Measurements from ENCODE around the gene IFIH1. TPM values are rescaled to one million over a fixed set of nuclear protein-coding genes. Genes with fewer than 3 reads are reported as not detected.

The IFIH1 gene
- total and polyA plus RNA-seq, 12 donors: 3.5 to 22.1 (median 6.1) TPM

DNA sequence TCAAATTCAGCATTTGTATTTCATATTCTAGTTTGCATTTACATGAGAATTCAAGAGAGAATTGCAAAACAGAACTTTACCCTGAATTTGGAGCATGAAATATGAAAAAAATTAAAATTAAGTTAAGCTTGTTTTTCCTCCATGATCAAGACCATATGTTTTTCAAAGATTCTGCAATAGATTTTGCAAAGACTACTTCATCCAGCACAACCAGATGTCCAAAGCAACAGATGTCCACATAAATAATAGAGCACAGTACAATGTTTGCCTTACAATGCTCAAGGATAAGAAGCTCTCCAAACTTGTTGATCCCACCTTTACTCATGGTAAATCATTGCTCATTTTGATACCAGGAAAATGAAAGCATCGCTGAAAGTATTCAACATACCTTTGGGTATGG lies 100.9 kb downstream of the IFIH1 start:
- Histone ChIP-seq H3K27me3 (no peaks in the 10 kb centered on the region), H3K36me3 (peaks cover 0 to 25% (median 0%) of the 10 kb centered on the region in 9 donors), H3K4me3 (no peak overlapping the region), H3K27ac (no peak overlapping the region), H3K9me3 (no peaks in the 10 kb centered on the region), H3K4me1 (peaks cover 0 to 10% (median 0%) of the 10 kb centered on the region in 9 donors)
- intact Hi-C loops (cut with DNase I): loop anchor here in 1 of 10 donors (5.0 kb wide), 1 partner anchor 80 kb away; no protein-coding TSS in a partner anchor
- TF ChIP-seq, protein P1, sequence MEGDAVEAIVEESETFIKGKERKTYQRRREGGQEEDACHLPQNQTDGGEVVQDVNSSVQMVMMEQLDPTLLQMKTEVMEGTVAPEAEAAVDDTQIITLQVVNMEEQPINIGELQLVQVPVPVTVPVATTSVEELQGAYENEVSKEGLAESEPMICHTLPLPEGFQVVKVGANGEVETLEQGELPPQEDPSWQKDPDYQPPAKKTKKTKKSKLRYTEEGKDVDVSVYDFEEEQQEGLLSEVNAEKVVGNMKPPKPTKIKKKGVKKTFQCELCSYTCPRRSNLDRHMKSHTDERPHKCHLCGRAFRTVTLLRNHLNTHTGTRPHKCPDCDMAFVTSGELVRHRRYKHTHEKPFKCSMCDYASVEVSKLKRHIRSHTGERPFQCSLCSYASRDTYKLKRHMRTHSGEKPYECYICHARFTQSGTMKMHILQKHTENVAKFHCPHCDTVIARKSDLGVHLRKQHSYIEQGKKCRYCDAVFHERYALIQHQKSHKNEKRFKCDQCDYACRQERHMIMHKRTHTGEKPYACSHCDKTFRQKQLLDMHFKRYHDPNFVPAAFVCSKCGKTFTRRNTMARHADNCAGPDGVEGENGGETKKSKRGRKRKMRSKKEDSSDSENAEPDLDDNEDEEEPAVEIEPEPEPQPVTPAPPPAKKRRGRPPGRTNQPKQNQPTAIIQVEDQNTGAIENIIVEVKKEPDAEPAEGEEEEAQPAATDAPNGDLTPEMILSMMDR (IDR thresholded peaks at IDR 0.05): no peak
- 95 to 97% methylated on average over 1 of the region's 1 CpG for WGBS, 2 donors
- ATAC-seq: no peak
- DNase-seq: no peak

Other genes starting within 250 kb of the IFIH1 start
- 1 to 10 TPM; 1.7 to 8.3 (median 4.1) TPM for gene DPP4, start 244.5 kb downstream of the IFIH1 start, total RNA-seq
- 1 to 10 TPM; 1.1 to 5.2 TPM for gene DPP4, start 244.5 kb downstream of the IFIH1 start, polyA plus RNA-seq
- gene GCG, start 166.4 kb downstream of the IFIH1 start, total RNA-seq: not detected
- gene GCG, start 166.4 kb downstream of the IFIH1 start, polyA plus RNA-seq: under 1 TPM in 1 of 2 donors, not detected in 1; 0.32 TPM
- 10 to 100 TPM in 1 of 10 donors, 1 to 10 TPM in 8, under 1 TPM in 1; 0.56 to 11.5 (median 2.2) TPM for gene FAP, start 75.2 kb downstream of the IFIH1 start, total RNA-seq
- 1 to 10 TPM in 1 of 2 donors, under 1 TPM in 1; 0.77 to 2.7 TPM for gene FAP, start 75.2 kb downstream of the IFIH1 start, polyA plus RNA-seq
- gene GCA, start 25.4 kb upstream of the IFIH1 start, total RNA-seq: 10 to 100 TPM in 1 of 10 donors, 1 to 10 TPM in 9; 3.1 to 19.4 (median 6.6) TPM
- 1 to 10 TPM; 7.3 to 7.8 TPM for gene GCA, start 25.4 kb upstream of the IFIH1 start, polyA plus RNA-seq

Measured in heart right ventricle (tissue), 16 donors.